ENCODE measurements around the gene SH3RF3. TPM values are rescaled to one million over a fixed set of nuclear protein-coding genes. Genes with fewer than 3 reads are reported as not detected.

SH3RF3 gene
- total RNA-seq, 1 experiment from 2014 or later: 1.0 TPM

- no peak for TF ChIP-seq ZNF416 (CRISPR knock-in tag; IDR thresholded peaks at IDR 0.05)
- no peak for TF ChIP-seq TCF7 (CRISPR knock-in tag; IDR thresholded peaks at IDR 0.05; ENCODE audit: low read depth)
These were observed 163.4 kb downstream of the SH3RF3 start (continued) for GRCh38 chr2:109292386-109292785.

GRCh38 chr2:109293663-109294062 lies 164.7 kb downstream of the SH3RF3 start:
- TF ChIP-seq CDX4 (CRISPR knock-in tag; IDR thresholded peaks at IDR 0.05; ENCODE audit: borderline replicate concordance) (no peak), SOX15 (CRISPR knock-in tag; IDR thresholded peaks at IDR 0.05) (no peak), ZNF317 (CRISPR knock-in tag; IDR thresholded peaks at IDR 0.05; ENCODE audit: borderline replicate concordance, low read depth) (no peak), ATF2 (CRISPR knock-in tag; IDR thresholded peaks at IDR 0.05; ENCODE audit: borderline replicate concordance, low read depth) (no peak), ZBTB21 (CRISPR knock-in tag; IDR thresholded peaks at IDR 0.05; ENCODE audit: borderline replicate concordance) (no peak), ARID4B (CRISPR knock-in tag; IDR thresholded peaks at IDR 0.05; ENCODE audit: borderline replicate concordance) (no peak), ZBTB43 (CRISPR knock-in tag; IDR thresholded peaks at IDR 0.05) (no peak), E2F1 (CRISPR knock-in tag; IDR thresholded peaks at IDR 0.05) (no peak), ESRRA (CRISPR knock-in tag; IDR thresholded peaks at IDR 0.05; ENCODE audit: borderline replicate concordance) (no peak), ZSCAN18 (CRISPR knock-in tag; IDR thresholded peaks at IDR 0.05) (no peak), ZNF416 (CRISPR knock-in tag; IDR thresholded peaks at IDR 0.05) (no peak), RELA (CRISPR knock-in tag; IDR thresholded peaks at IDR 0.05; ENCODE audit: borderline replicate concordance) (no peak), ZNF121 (CRISPR knock-in tag; IDR thresholded peaks at IDR 0.05) (no peak), PRRX2 (CRISPR knock-in tag; IDR thresholded peaks at IDR 0.05) (no peak), E2F5 (CRISPR knock-in tag; IDR thresholded peaks at IDR 0.05) (no peak)
- peaks cover 18% of the 10 kb centered on the region for H3K4me1 Mint-ChIP-seq
- ChIA-PET CTCF (no interaction called here), POLR2A (no interaction called here)
- DNase-seq (ENCODE audit: low spot score) (no peak), ATAC-seq (no peak)
- H3K36me3 Mint-ChIP-seq: peaks cover 2% of the 10 kb centered on the region; the same call in 1 of the 2 replicates
- H3K9me3 Mint-ChIP-seq: peaks cover 6% of the 10 kb centered on the region
- no peak overlapping the region for H3K4me3 Mint-ChIP-seq
- H3K27ac Mint-ChIP-seq: no peak overlapping the region
- H3K27me3 Mint-ChIP-seq (ENCODE audit: low read depth): no peaks in the 10 kb centered on the region; the same call in 1 of the 2 replicates

All from WTC11 (cell line).